Endothelial cell of umbilical vein (primary cell): ENCODE measurements around the gene TUFT1. TPM values are rescaled to one million over a fixed set of nuclear protein-coding genes. Genes with fewer than 3 reads are reported as not detected.
A peak's percentile ranks its signal among the peaks of the same experiment; 100 is the strongest.

Experiments
- BruUV-seq: library from RNA; stranded (reverse); fragments of 400-500 nt; replicated peaks from 2 replicates; lab custom pipeline; 2021; lab: Mats Ljungman, UMichigan
- CTCF ChIA-PET: fragments of 300-600, 350-600 bp; sonication (Branson Sonifier 250); formaldehyde crosslinking; loops from one replicate; lab custom pipeline; 2021; ENCODE audit warnings: antibody characterized with exemption, inconsistent platforms; lab: Charles Lee
- POLR2A ChIA-PET: fragments of 300-600, 350-600 bp; sonication (Branson Sonifier 250); formaldehyde crosslinking; loops from one replicate; lab custom pipeline; 2021; ENCODE audit warnings: antibody characterized with exemption, inconsistent platforms; lab: Charles Lee
- DNase-seq: peaks from one replicate; pipeline ENCODE4 v3.0.0-alpha.2; 2011; ENCODE audit warnings: low read depth, low spot score
- FAIRE-seq: peaks from 2 replicates; lab custom pipeline; 2011; peaks lifted over from hg19 to GRCh38; lab: Jason Lieb, UNC
- H2AFZ ChIP-seq: 2 replicates; pipeline ENCODE4 v1.6.0; 2012; ENCODE audit warnings: low read depth, low read length, control low read depth, inconsistent platforms
- H3K27ac ChIP-seq: 2 replicates; pipeline ENCODE4 v1.5.1; 2011; ENCODE audit warnings: low read depth, mild to moderate bottlenecking, control low read depth, low read length, moderate library complexity; ENCODE audit not compliant: insufficient read depth
- H3K27me3 ChIP-seq, 2 experiments: 2 replicates each; pipeline versions ENCODE4 v1.6.0 to v1.6.1; 2011; ENCODE audit warnings: low read length in 2 of 2, mixed read lengths in 1 of 2; ENCODE audit not compliant: control insufficient read depth in 2 of 2, insufficient read depth in 2 of 2
- H3K36me3 ChIP-seq, 2 experiments: 2 replicates in 1 of 2; 3 replicates in 1 of 2; pipeline ENCODE4 v1.5.1; 2011; ENCODE audit warnings: low read length in 2 of 2, mild to moderate bottlenecking in 1 of 2, moderate library complexity in 1 of 2; ENCODE audit not compliant: control insufficient read depth in 2 of 2, insufficient read depth in 2 of 2; ENCODE audit errors: extremely low read depth in 1 of 2
- H3K4me1 ChIP-seq: 3 replicates; pipeline ENCODE4 v1.5.1; 2011; ENCODE audit warnings: mild to moderate bottlenecking, low read length; ENCODE audit not compliant: control insufficient read depth, insufficient read depth; ENCODE audit errors: extremely low read depth
- H3K4me2 ChIP-seq: 2 replicates; pipeline ENCODE4 v1.6.1; 2011; ENCODE audit warnings: low read length, control low read depth, mixed read lengths; ENCODE audit not compliant: insufficient read depth
- H3K4me3 ChIP-seq, 3 experiments: fragments of 200-600 bp in 1 of 3; sonication (generic), shearing (Covaris generic) in 1 of 3; replicated peaks in 1 of 3; 2 replicates each; pipeline ENCODE4 v1.5.1; 2011 to 2016; ENCODE audit warnings: control low read depth in 3 of 3, low read length in 3 of 3, mild to moderate bottlenecking in 2 of 3, inconsistent platforms in 1 of 3, low read depth in 1 of 3, moderate library complexity in 1 of 3; ENCODE audit not compliant: insufficient read depth in 1 of 3
- H3K79me2 ChIP-seq: 2 replicates; pipeline ENCODE4 v1.6.0; 2012; ENCODE audit warnings: low read length, inconsistent platforms; ENCODE audit not compliant: control insufficient read depth, insufficient read depth
- H3K9ac ChIP-seq: replicated peaks from 2 replicates; pipeline ENCODE3; 2011; ENCODE audit warnings: low read length, control low read depth; ENCODE audit not compliant: insufficient read depth; ENCODE audit errors: extremely low read depth
- H3K9me1 ChIP-seq: replicated peaks from 3 replicates; pipeline ENCODE4 v1.6.0; 2011; ENCODE audit warnings: mild to moderate bottlenecking, low read length; ENCODE audit not compliant: control insufficient read depth, insufficient read depth; ENCODE audit errors: extremely low read depth
- H3K9me3 ChIP-seq: replicated peaks from 2 replicates; pipeline ENCODE4 v1.5.1; 2012; ENCODE audit warnings: low read length, inconsistent platforms; ENCODE audit not compliant: control insufficient read depth, insufficient read depth
- H4K20me1 ChIP-seq: replicated peaks from 2 replicates; pipeline ENCODE3; 2011; ENCODE audit warnings: mild to moderate bottlenecking, low read length; ENCODE audit not compliant: control insufficient read depth, insufficient read depth; ENCODE audit errors: extremely low read depth
- FOS ChIP-seq: IDR thresholded peaks from 2 replicates; pipeline ENCODE4 v1.6.1; 2011; ENCODE audit warnings: mild to moderate bottlenecking, low read length, moderate library complexity, borderline replicate concordance; ENCODE audit not compliant: insufficient read depth
- JUN ChIP-seq: IDR thresholded peaks from 2 replicates; pipeline ENCODE4 v1.6.1; 2011; ENCODE audit warnings: borderline replicate concordance, low read depth; ENCODE audit not compliant: insufficient read length, insufficient read depth
- POLR2AphosphoS5 ChIP-seq: IDR thresholded peaks from 2 replicates; pipeline ENCODE4 v1.6.1; 2012; ENCODE audit warnings: low read depth, mild to moderate bottlenecking, control low read depth, low read length, moderate library complexity; ENCODE audit not compliant: insufficient read depth
- dilution Hi-C: fragments of 300-500 bp; cut with MboI; formaldehyde crosslinking; loops from one replicate; pipeline ENCODE4 v1.15.0; 2019; ENCODE audit warnings: low sequenced_read_pairs; ENCODE audit not compliant: extremely low pct_ligation_motif_present
- intact Hi-C: fragments of 100-400 bp; cut with micrococcal nuclease; formaldehyde crosslinking; loops from one replicate; pipeline ENCODE4 v1.10.0; 2022
- polyA plus RNA-seq, 4 experiments: library from polyadenylated mRNA; depleted of rRNA in 3 of 4; stranded (reverse) in 3 of 4; unstranded in 1 of 4; fragments of >200 nt; gene quantifications; 2 replicates each; pipeline versions ENCODE4 v1.2.1 to v1.2.3, GENCODE V29; 2011 to 2012; ENCODE audit warnings: missing spikeins in 1 of 4
- total RNA-seq: library from RNA; stranded (reverse); gene quantifications from 2 replicates; pipeline ENCODE4 v1.2.3, GENCODE V29; 2021
- TF ChIP-seq, protein P1 (sequence below), 2 donors: IDR thresholded peaks; 1 replicate in 1 of 2; 2 replicates in 1 of 2; pipeline ENCODE4 v1.5.1; 2011; ENCODE audit warnings: low read length in 2 of 2, mild to moderate bottlenecking in 2 of 2, moderate library complexity in 2 of 2, control low read depth in 1 of 2, inconsistent platforms in 1 of 2, low read depth in 1 of 2; ENCODE audit not compliant: insufficient read depth in 1 of 2; ENCODE audit errors: extremely low read depth in 1 of 2

TUFT1 gene
- total and polyA plus RNA-seq, 2 donors (not counting 3 experiments of a cell fraction or from before 2014, with no cell fraction given), result 4.3 to 5.1 TPM

GRCh38 chr1:151494741-151495281 lies 45.3 kb upstream of the TUFT1 start:
- H2AFZ ChIP-seq, result no peak overlapping the region
- peaks cover 13% of the 10 kb centered on the region for H3K4me1 ChIP-seq
- no peak overlapping the region for H3K4me3 ChIP-seq
- H3K9me3 ChIP-seq, result no peaks in the 10 kb centered on the region
- peaks cover 0 to under 1% of the 10 kb centered on the region in 2 experiments for H3K27me3 ChIP-seq
- peak overlapping the region; percentile 22 for H3K27ac ChIP-seq
- no peaks in the 10 kb centered on the region for H4K20me1 ChIP-seq
- ChIA-PET POLR2A (interaction anchor here (0.6 to 0.7 kb wide), 3 partner anchors 174 to 505 kb away, joined by 3 to 4 read pairs (median 3); no protein-coding TSS in a partner anchor), CTCF (interaction anchor here (0.6 to 1.4 kb wide), 7 partner anchors 18 to 70 kb away, joined by 3 to 5 read pairs (median 3); no protein-coding TSS in a partner anchor)
- H3K9me1 ChIP-seq, result no peaks in the 10 kb centered on the region
- BruUV-seq, result no TSS peak
- no peak overlapping the region for H3K9ac ChIP-seq
- H3K4me2 ChIP-seq, result peak overlapping the region; percentile 73
- no peaks in the 10 kb centered on the region for H3K36me3 ChIP-seq
- H3K79me2 ChIP-seq, result no peaks in the 10 kb centered on the region
- DNase-seq, result peak; percentile 86
- FAIRE-seq, result peak; percentile 76
- intact Hi-C loops, result loop anchor here (1.0 kb wide), 1 partner anchor 16 kb away; the partner anchor contains the start of gene CGN
- dilution Hi-C loops, result no loop called here
- TF ChIP-seq FOS (peak; percentile 86), POLR2AphosphoS5 (peak; percentile 42), JUN (peak; percentile 91)
- TF ChIP-seq, protein P1, sequence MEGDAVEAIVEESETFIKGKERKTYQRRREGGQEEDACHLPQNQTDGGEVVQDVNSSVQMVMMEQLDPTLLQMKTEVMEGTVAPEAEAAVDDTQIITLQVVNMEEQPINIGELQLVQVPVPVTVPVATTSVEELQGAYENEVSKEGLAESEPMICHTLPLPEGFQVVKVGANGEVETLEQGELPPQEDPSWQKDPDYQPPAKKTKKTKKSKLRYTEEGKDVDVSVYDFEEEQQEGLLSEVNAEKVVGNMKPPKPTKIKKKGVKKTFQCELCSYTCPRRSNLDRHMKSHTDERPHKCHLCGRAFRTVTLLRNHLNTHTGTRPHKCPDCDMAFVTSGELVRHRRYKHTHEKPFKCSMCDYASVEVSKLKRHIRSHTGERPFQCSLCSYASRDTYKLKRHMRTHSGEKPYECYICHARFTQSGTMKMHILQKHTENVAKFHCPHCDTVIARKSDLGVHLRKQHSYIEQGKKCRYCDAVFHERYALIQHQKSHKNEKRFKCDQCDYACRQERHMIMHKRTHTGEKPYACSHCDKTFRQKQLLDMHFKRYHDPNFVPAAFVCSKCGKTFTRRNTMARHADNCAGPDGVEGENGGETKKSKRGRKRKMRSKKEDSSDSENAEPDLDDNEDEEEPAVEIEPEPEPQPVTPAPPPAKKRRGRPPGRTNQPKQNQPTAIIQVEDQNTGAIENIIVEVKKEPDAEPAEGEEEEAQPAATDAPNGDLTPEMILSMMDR (IDR thresholded peaks at IDR 0.05; ENCODE audit: extremely low read depth in 1 of 2, insufficient read depth in 1 of 2, low read depth in 1 of 2, low read length in 2 of 2), result no peak
